Spleen (tissue), 7 donors: Measurements from ENCODE around the gene PHLPP2.

Experiments used
- POLR2A ChIP-seq, 3 donors: fragments of 450-650 bp; IDR thresholded peaks; one replicate each; pipeline ENCODE4 v1.5.1; 2017; ENCODE audit warnings: antibody characterized with exemption in 3 of 3, mild to moderate bottlenecking in 1 of 3
- POLR2AphosphoS5 ChIP-seq, 3 donors: sonication (generic); formaldehyde crosslinking; IDR thresholded peaks; one replicate each; pipeline ENCODE4 v1.5.1; 2017; ENCODE audit warnings: antibody characterized with exemption in 3 of 3
- TF ChIP-seq, protein P1 (sequence below), 11 experiments: fragments of 200-600 bp in 7 of 11; fragments of 450-650 bp in 4 of 11; sonication (generic) in 4 of 11; IDR thresholded peaks in 8 of 11; conservative IDR thresholded peaks in 3 of 11; 1 replicate in 7 of 11; 2 replicates in 4 of 11; pipeline versions ENCODE4 v1.4.0 to v1.8.0; 2016 to 2021; ENCODE audit warnings: antibody characterized with exemption in 11 of 11, inconsistent platforms in 4 of 11, mild to moderate bottlenecking in 1 of 11
- donor health status: DM: no; HTN: no; CAD: no; lungs with moderate emphysema.
- donor health status: DM: no; HTN: no; CAD: no.
- donor health status: DM: no; HTN: no; CAD: no.

DNA sequence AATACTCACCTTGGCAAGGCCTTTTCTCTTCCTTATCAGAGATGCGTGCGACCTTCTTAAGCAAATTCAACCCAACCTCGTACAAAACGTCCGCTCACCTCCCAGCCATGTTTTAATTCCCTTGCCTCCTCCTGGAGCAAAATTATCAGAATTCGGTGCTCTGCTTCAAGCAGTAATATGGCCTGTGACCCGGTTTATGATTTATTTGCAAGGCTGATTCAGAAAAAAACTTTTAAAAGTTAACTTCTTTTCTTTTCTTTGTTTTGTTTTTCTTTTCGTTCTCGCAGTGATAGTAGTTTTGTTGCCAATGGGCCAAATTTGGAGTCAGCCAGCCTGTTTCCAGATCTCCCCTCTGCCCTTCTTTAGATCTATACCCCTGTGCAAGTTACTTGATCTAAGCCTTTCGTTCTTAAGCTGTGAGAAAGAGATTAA is at the start of gene PHLPP2:
- TF ChIP-seq POLR2A (IDR thresholded peaks at IDR 0.05) (no peak), POLR2AphosphoS5 (IDR thresholded peaks at IDR 0.05) (no peak)
- TF ChIP-seq, protein P1, sequence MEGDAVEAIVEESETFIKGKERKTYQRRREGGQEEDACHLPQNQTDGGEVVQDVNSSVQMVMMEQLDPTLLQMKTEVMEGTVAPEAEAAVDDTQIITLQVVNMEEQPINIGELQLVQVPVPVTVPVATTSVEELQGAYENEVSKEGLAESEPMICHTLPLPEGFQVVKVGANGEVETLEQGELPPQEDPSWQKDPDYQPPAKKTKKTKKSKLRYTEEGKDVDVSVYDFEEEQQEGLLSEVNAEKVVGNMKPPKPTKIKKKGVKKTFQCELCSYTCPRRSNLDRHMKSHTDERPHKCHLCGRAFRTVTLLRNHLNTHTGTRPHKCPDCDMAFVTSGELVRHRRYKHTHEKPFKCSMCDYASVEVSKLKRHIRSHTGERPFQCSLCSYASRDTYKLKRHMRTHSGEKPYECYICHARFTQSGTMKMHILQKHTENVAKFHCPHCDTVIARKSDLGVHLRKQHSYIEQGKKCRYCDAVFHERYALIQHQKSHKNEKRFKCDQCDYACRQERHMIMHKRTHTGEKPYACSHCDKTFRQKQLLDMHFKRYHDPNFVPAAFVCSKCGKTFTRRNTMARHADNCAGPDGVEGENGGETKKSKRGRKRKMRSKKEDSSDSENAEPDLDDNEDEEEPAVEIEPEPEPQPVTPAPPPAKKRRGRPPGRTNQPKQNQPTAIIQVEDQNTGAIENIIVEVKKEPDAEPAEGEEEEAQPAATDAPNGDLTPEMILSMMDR (IDR thresholded peaks at IDR 0.05 in 8 of 11, conservative IDR thresholded peaks at IDR 0.05 in 3 of 11) = no peak
